HFFc6 (cell line): ENCODE measurements around the gene ZNF280D. TPM values are rescaled to one million over a fixed set of nuclear protein-coding genes. Genes with fewer than 3 reads are reported as not detected.

Source experiments
- DNase-seq: peaks from one replicate; pipeline ENCODE4 v3.0.0-alpha.2; 2018
- H3K27ac Mint-ChIP-seq: 2 replicates; pipeline ENCODE4 v1.8.0; 2020; ENCODE audit warnings: mild to moderate bottlenecking, mixed read lengths
- H3K27me3 Mint-ChIP-seq: 2 replicates; pipeline ENCODE4 v1.8.0; 2021; ENCODE audit warnings: mild to moderate bottlenecking, moderate library complexity, mixed read lengths; ENCODE audit not compliant: insufficient read depth
- H3K36me3 Mint-ChIP-seq: 2 replicates; pipeline ENCODE4 v1.8.0; 2021; ENCODE audit warnings: low read depth, mixed read lengths
- H3K4me1 Mint-ChIP-seq: 2 replicates; pipeline ENCODE4 v1.8.0; 2020; ENCODE audit warnings: low read depth, mixed read lengths
- H3K4me3 Mint-ChIP-seq: 2 replicates; pipeline ENCODE4 v1.8.0; 2020; ENCODE audit warnings: mild to moderate bottlenecking, moderate library complexity, mixed read lengths
- H3K9me3 Mint-ChIP-seq: 2 replicates; pipeline ENCODE4 v1.8.0; 2020; ENCODE audit warnings: mild to moderate bottlenecking, mixed read lengths
- total RNA-seq, 6 experiments: library from RNA; stranded (reverse); fragmentation: NEBNext Ultra II Directional; extraction: Animal tissue kit (Norgen Biotek cat#: 25700); gene quantifications; 2 replicates in 1 of 6; 3 replicates in 5 of 6; pipeline ENCODE4 v1.2.3, GENCODE V29; 2021
- TF ChIP-seq, protein P1 (sequence below): fragments of 200-600 bp; sonication (generic); IDR thresholded peaks from 2 replicates; pipeline ENCODE4 v1.5.0; 2021; ENCODE audit warnings: antibody characterized with exemption, mild to moderate bottlenecking

Gene ZNF280D
- total RNA-seq, 6 experiments from 2014 or later, result 21.8 to 29.6 (median 25.5) TPM

DNA sequence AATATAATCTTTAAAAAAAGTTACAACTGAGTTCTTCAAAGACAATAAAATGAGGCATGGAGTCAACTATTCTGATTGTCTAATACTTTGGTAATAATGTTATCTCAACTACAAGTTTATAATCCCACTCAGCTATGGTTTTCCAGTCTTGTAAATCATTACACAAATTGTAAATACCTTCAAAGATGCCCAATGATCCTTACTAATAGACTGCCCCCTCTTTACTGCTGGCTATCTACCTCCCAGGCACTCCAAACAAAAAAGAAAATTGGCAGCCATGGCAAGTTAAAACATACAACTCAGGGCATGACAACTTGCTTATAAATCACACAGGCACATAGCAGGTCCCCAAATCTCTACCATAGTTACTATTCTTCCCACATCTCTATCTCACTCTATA is 58.5 kb downstream of the ZNF280D start:
- TF ChIP-seq, protein P1, sequence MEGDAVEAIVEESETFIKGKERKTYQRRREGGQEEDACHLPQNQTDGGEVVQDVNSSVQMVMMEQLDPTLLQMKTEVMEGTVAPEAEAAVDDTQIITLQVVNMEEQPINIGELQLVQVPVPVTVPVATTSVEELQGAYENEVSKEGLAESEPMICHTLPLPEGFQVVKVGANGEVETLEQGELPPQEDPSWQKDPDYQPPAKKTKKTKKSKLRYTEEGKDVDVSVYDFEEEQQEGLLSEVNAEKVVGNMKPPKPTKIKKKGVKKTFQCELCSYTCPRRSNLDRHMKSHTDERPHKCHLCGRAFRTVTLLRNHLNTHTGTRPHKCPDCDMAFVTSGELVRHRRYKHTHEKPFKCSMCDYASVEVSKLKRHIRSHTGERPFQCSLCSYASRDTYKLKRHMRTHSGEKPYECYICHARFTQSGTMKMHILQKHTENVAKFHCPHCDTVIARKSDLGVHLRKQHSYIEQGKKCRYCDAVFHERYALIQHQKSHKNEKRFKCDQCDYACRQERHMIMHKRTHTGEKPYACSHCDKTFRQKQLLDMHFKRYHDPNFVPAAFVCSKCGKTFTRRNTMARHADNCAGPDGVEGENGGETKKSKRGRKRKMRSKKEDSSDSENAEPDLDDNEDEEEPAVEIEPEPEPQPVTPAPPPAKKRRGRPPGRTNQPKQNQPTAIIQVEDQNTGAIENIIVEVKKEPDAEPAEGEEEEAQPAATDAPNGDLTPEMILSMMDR, result no peak
- H3K4me3 Mint-ChIP-seq, result no peak overlapping the region

DNA sequence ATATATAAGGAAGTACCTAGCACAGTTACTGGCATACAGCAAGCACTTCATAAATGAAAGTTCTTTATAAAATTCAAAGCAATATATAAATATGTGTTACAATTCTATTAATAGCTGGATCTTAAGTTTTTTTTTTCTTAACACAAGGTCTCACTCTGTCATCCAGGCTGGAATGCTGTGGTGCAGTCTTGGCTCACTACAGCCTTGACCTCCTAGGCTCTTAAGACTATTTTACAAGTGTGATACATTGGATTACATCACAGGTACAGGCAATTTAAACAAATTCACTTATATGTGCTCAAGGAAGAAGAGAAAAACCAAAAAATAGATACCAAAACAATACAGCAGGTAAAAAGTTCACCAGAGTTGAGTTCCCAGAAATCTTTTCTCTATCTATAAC is 60.6 kb downstream of the ZNF280D start:
- Mint-ChIP-seq H3K9me3 (no peaks in the 10 kb centered on the region), H3K27me3 (no peaks in the 10 kb centered on the region), H3K4me3 (no peak overlapping the region), H3K36me3 (peaks cover 32% of the 10 kb centered on the region), H3K27ac (peak overlapping the region; percentile 54; the same call in 1 of the 2 replicates), H3K4me1 (peaks cover 15% of the 10 kb centered on the region)
- TF ChIP-seq, protein P1, result no peak
- DNase-seq, result peak; percentile 48

More for the DNA sequence above, 58.5 kb downstream of the ZNF280D start:
- Mint-ChIP-seq H3K36me3 (peaks cover 33% of the 10 kb centered on the region), H3K4me1 (peaks cover 15% of the 10 kb centered on the region), H3K27me3 (no peaks in the 10 kb centered on the region), H3K27ac (no peak overlapping the region), H3K9me3 (no peaks in the 10 kb centered on the region)
- no peak for DNase-seq

DNA sequence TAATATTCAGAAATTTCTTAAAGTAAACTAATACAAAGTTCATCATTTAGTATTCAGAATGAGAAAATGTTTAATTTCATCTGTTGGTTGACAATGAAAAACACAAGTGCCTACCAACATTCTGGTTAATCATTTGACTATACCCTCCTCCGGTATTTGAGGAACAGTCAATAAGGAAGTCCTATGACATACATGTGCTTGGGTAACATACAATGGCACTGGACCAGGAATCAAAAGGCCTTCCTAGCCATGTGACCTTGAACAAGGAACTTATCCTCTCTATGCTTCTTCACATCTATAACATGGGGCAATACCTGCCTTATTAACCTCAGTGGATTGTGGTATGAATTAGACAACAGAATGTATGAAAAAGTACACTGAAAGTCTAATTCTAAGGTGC is 65.8 kb downstream of the ZNF280D start:
- no peak overlapping the region for H3K4me3 Mint-ChIP-seq
- peaks cover under 1% of the 10 kb centered on the region; the same call in 1 of the 2 replicates for H3K27me3 Mint-ChIP-seq
- H3K36me3 Mint-ChIP-seq, result peaks cover 46% of the 10 kb centered on the region
- H3K9me3 Mint-ChIP-seq, result no peaks in the 10 kb centered on the region
- TF ChIP-seq, protein P1, result no peak
- H3K4me1 Mint-ChIP-seq, result peaks cover under 1% of the 10 kb centered on the region; the same call in 1 of the 2 replicates
- DNase-seq, result no peak
- H3K27ac Mint-ChIP-seq, result no peak overlapping the region

DNA sequence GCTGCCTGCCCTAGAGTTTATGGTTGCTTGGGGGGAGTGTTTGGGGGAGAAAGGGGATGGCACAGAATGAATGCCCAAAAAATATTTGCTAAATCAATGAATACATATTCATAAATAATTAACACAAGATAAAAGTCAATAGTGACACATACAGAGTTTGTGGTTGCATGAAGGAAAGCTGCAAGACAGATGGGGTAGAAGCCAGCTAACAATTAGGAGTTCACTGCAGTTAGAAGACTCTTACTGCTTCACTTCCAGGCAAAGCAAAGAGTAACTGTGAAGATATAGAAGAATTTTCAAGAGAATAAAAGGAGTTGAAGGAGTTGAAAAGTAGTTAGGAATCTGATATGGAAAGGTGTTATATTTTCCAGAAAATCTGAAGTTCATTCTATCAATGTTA is 72.4 kb downstream of the ZNF280D start:
- TF ChIP-seq, protein P1, result no peak
- H3K27ac Mint-ChIP-seq, result no peak overlapping the region
- H3K4me3 Mint-ChIP-seq, result no peak overlapping the region
- no peaks in the 10 kb centered on the region for H3K4me1 Mint-ChIP-seq
- H3K36me3 Mint-ChIP-seq, result peaks cover 38% of the 10 kb centered on the region
- H3K27me3 Mint-ChIP-seq, result peaks cover 1% of the 10 kb centered on the region; the same call in 1 of the 2 replicates
- H3K9me3 Mint-ChIP-seq, result no peaks in the 10 kb centered on the region
- DNase-seq, result no peak

DNA sequence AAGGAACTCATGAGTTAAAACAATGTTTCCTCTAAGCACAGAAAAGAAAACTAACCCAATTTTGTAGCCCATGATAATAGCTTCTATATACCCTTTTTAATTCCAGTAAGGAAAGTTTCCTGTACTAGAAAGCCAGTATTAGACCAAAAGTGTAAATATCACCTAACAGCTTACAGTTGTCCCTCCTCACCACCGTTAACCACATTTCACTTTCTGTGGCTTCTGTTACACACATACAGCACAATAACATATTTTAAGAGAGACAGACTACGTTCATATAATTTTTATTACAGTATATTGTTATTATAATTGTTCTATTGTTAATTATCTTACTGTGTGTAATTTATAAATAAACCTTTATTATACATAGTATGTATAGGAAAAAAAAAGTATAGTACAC is 74.1 kb downstream of the ZNF280D start:
- no peak overlapping the region for H3K27ac Mint-ChIP-seq
- TF ChIP-seq, protein P1, result no peak
- no peaks in the 10 kb centered on the region for H3K4me1 Mint-ChIP-seq
- no peaks in the 10 kb centered on the region for H3K9me3 Mint-ChIP-seq
- DNase-seq, result no peak
- H3K27me3 Mint-ChIP-seq, result peaks cover 1% of the 10 kb centered on the region; the same call in 1 of the 2 replicates
- H3K4me3 Mint-ChIP-seq, result no peak overlapping the region
- peaks cover 23% of the 10 kb centered on the region for H3K36me3 Mint-ChIP-seq

DNA sequence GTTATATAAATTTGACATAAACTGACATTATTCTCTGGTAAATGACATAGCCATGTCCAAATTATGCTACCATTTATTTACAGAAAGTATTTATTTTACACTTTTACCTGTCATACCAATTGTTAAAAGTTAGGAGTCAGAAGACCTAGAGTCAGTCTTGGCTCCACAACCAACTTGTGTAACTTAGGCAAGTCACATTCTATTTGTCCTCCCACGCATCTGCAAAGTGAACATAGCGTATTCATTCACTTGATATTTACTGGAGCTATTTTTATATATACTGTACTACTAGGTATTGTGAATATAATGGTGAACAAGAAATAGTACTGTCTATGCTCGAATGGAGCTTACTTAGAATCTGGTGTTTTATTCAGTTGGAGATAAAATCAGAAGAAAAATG is 78.7 kb downstream of the ZNF280D start:
- H3K36me3 Mint-ChIP-seq, result peaks cover 19% of the 10 kb centered on the region
- H3K27ac Mint-ChIP-seq, result no peak overlapping the region
- DNase-seq, result no peak
- H3K27me3 Mint-ChIP-seq, result no peaks in the 10 kb centered on the region
- no peak overlapping the region for H3K4me3 Mint-ChIP-seq
- TF ChIP-seq, protein P1, result no peak
- no peaks in the 10 kb centered on the region for H3K9me3 Mint-ChIP-seq
- H3K4me1 Mint-ChIP-seq, result no peaks in the 10 kb centered on the region
